GM21390 (cell line): ENCODE measurements around the gene CPVL.

Experiments used
- ATAC-seq: cut with Tn5 transposase; IDR thresholded peaks from one replicate; pipeline ENCODE4 v1.9.1; 2021; ENCODE audit not compliant: unreplicated experiment

CPVL gene

DNA sequence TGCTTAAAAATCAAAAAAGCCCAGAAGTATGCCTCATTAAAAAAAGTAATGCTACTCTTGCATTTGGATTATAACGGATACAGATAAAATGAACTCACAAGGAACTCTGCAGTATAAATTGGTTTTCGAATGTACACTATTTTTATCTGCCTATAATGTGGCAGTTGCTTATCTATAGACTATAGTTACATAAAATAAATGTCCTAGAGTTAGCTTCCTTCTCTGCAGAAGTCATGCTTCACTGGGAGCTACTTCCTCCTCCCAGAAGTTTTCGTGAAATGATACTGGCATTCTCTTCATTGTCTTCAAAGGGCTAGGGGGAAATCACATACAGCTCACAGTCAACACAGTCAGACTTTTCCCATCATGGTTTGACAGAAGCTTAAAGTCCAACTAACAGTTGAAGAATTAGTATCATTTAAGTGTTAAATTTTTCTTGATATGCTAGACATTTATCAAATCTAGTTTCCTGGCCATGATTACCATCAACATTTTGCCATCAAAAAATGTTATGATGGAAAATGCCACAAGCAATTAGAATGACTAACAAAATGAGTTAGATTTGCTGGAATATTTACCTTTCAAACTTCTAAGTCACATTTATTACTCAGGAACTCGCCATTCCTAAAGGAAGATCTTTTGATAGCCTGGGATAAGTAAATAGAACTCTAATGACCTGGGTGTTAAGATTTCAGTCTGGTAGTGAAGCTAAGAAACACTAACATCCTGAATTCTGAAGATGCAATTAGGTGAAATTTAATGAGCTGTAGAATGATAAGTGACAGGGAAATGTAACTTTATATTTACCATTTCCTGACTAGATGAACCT lies 100.9 kb downstream of the CPVL start:
- ATAC-seq, result no peak

DNA sequence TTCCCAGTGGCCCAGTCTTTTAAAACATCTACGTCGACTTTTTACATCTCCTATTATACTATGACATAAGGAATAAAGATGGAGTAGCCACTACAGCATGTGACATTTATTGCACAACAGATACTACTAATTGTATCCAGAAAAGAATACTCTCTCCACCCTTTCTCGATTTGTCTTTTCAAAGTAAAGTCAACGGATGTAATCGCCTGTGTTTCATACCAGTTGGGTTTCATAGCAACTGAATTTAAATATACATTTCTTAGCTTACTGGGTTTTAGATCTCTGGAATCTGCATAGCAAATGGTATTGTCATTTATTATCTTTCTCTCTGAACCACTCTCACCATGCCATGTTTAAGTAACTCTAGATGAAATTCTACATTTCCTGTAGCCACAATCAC lies 101.8 kb downstream of the CPVL start:
- ATAC-seq, result no peak

DNA sequence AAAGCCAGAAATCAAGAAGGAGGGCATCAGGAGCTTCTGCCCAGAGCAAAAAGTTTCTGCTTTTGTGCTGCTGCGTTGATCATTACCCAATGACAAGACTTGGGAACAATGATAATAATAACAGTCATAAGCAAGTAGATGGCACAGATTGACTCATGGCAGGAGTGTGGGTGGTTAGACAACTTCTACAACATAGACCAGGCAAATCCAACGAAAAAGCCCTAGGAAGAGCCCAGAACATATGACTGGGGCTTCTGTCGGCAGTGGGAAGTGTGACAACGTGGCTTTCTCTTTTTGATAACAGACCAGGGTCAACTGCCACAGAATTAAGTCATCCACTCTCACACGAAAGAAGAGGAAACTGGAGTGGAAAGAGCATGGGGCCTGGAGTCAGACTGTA lies 102.8 kb downstream of the CPVL start:
- no peak for ATAC-seq

DNA sequence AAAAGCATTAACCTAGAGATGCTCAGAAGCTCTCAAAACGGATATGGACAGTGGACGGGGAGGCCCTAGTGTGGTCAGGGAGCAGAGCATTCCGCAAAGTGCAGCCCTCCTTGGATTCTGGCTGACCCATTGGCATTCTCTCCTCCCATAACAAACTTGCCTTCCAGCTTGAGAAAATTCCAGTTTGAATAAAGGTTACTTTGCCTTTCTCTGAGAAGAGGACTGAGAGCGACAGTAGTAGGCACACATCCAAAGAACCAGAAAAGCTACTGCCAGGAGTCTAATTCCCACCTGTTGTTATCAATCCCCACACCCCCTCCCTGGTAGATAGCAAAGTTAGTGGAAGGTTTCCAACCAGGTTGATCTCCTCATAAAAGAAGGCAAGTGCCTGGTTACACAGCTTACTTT lies 103.5 kb downstream of the CPVL start:
- ATAC-seq, result no peak

DNA sequence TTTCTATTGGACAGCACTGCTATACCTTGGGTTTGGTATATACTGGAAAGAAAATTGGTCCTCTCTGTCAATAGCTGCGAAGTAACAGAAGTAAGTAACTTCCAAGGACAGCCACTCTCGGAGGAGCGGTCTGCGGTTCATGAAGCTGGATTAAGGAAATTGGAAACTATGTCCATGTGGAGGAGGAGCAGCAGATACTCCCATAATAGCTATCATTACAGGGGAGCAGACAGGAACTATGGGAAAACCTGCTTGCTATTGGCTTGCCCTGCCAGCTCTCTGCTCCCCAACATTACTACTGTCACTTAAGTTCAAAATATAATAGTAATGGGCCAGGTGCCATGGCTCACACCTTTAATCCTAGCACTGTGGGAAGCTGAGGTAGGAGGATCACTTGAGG lies 104.3 kb downstream of the CPVL start:
- ATAC-seq, result no peak

DNA sequence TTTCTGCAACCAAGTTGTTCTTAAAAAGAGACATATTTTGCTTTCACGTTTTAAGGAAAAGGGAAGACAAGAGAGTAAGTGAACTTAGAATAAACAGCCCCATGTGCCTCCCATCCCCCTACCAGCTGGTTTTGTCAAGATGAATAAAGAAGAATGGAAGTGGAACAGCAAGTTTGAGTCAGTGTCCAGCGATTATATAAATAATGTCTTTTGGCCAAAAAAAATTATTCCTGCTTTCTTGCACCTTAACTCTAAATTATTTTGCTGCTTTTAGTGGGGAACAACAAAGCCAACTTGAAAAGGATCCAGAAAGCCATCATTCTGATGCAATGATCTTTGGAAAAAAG lies 105.8 kb downstream of the CPVL start:
- ATAC-seq, result no peak

DNA sequence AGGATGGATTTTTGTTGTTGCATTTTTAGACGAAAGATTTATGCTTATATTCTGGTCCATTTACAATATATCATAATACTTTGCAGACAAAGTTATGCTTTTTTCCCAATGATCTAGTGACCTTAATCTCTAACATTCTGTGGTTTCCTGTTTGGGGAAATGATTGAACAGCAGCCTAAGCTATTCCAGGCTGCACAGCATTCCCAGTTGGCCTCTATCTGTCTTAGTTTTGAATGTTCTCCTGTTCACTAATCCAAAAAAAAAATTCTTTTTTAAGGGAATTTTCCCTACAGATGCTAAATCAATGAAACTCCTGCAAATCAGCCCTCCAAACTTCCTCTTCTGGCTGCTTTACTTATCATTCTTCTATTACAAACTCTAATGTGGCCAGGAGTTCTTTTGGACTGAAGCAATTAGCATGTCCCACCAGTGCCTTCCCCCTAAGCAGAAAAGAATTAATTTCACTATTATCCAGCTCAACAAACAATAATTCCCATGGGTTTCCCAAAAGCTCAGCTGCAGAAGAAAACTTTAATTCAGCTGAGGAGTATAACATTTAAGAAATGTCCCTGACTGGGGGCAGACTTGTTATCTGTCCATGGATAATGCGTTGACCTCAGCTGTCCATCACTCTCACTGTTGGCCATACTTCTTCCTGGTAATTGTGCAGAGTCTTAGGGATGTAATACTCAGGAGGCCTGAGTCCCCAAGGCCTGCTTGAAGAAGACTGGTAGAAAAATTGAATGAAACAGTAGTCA lies 106.3 kb downstream of the CPVL start:
- ATAC-seq, result no peak

DNA sequence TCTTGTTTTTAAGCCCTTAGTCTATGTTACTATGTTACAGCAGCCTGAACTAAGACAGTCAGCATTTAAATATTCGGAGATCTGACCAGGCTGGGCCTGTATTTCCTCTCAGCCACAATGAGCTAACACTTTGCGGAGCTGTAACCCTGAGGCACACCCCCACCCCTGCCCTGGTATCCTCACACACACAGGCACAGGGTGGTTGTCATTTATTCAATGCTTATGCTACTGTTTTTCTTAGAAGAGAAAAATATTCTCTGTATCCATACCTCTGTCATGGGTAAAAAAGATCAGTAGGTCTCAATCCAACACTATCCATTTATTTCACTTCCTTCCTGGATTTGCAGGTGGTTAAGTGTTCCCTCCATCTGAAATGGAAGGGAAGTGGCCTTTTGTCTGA lies 107.9 kb downstream of the CPVL start:
- ATAC-seq, result no peak

DNA sequence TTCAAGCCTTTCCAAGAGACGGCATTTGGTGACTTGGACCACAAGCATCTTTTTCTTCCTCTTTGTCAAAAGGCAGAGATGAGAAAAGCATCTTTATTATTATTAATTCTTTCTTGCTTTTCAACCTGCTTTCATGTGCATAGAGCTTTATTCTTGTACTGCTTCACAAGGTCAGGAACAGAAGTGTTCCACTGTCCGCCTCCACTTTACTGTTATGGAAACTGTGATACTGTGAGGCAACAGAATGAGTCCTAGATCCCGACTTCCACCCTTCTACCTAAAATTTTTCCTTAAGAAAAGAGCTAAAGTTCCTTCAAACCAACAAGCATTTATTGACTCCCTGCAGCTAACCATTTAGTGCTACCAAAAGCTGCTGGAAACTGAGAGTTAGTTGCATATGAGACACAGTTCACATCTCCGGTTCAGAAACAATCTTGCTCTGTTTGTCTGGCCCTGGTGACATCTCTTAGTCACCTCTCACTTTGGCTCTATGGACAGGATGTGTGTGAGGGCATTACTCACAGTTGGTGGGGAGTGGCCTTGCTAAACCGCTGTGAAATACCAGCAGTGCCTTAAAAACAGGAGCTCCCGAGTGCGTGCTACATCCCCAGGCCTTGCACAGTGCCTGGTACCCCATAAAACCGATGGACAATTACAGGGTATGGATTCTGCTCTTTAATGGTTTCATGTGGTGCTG lies 111.1 kb downstream of the CPVL start:
- no peak for ATAC-seq

DNA sequence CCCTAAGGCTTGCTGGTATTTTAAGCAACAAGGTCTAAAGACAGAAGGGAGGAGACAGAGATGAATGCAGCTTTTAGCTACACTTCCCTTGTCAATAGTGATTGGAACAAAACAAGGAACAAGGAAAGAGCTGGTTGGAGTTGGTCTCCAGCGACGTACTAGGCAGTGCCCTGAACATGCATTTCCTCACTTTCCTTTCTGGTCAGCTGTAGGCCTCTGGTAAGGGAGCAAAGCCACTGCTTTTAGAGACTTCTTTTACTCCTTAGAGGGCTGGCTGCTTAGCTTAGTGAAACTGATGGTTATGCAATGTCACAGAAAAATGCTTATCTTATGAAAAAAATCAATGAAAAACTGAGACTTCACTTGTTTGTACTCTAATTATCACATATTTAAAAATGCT lies 112.8 kb downstream of the CPVL start:
- no peak for ATAC-seq

DNA sequence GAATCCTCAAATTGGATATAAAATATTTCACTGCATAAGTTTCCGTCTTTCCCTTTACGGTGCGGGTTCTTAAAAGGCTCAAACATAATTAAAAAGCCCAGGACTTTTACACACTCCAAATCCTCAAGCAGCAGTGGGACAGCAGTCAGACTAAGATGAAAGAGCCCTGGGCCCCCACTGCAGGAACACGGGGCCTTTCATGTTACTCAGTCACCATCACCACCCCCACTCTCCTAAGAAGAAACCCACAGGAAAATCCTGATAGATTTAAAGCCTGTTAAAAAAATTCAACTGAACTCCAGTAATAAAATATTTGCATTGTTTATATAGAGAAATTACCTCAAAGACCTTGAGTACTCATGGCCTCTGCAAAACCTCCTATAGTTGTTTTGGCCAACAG lies 114.2 kb downstream of the CPVL start:
- no peak for ATAC-seq

DNA sequence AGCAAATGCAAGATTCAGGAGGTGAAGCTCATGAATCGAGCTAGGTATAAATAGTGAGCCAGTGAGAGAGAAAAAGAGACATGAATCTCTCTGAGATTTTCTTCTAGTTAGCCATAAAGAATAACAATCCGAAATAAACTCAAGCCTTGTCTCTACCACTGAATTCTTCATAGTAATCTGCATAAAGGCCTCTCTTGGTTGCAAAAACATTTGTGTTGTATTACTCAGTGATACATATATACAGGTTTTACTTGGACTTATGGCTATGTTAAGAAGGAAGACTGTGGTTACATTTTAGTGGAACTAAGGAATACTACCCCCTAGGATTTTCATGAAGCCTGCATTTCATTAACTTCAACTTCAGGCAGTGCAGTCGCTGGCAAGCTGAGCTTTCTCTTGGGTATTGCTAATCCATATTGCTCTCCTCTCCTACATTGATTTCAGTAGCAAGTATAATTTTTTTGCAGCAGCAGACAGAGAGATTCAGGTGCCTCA lies 115.5 kb downstream of the CPVL start:
- no peak for ATAC-seq

DNA sequence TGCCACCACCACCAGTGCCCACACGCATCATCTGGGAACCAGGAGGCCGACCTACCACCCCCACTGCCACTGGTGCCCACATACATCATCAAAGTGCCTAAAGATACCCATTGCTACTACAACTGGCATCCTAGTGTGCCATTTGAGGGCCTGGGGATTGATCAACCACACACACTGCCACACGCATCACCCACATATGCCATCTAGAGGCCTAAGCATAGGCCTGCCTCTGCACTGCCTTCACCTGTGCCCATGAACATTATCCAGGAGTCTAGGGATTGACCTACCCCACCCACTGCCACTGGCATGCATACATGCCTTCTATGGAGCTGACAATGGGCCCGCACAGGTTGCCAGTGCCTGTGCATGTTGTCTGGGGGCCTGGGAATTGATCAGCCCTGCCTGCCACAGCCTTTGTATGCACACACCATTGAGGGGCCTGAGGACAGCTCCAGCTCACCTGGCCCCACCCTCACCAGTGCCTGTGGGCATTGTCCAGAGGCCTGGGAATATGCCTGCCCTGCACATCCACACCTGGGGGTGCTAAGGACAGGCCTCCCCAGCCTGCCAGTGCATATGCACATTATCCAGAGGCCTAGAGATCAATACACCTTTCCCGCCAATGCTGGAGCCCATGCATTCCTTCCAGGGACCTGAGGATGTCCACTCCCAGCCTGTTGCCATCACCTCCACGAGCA lies 123.9 kb downstream of the CPVL start:
- no peak for ATAC-seq

DNA sequence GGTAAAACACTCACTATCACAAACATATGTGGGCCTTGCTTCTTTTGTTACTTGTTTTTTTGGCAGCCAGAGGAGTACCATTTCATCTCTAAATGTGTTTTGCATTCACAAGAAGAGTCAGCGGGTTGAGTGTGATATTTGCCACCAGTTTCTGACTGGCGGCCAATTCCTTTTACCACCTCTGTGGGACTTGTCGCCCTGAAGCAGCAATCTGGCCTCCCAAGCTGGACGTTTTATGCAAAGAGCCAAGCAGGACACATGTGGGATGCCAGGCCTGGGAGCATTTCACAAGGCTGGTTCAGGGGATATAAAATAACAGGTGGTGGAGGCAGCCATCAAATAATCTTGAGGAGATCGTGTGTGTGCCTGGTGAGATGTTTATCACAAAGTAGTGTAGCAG lies 126.4 kb downstream of the CPVL start:
- ATAC-seq, result no peak

DNA sequence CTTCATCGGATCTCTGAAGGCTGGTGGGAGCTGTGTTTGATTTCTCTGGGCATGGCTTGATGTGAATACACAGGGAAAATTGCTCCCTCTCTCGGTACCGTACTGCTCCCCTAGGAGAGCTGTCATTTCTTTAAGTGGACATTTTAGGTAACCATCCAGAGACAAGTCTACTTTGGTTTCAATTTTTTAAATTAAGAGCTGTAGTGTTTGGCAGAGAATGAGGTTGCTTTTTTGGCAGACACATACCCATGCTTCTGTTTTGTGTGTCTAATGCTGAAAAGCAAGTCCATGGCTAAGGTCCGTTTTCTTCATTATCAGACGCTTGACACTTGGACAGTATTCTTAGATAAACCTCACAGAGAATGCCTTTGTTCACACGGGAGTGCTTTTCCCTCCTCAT lies 127.0 kb downstream of the CPVL start:
- no peak for ATAC-seq

DNA sequence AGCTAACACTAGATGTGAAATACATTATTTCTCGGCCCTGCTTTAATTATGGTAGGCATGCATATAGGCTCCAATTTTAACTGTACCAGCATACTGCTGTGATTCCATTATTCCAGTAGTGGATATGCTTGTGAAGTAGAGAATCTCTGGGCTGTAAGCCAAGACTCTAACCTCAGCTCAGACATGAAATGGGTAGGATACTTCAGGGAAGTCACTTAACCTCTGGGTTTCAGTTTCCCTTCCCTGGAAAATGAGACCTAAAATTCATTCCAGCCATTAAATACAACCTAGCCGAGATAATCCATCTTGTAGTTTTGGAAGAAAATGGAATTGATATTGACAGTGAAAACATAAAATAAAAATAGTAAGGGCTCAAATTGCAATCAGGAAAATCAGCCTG lies 128.6 kb downstream of the CPVL start:
- no peak for ATAC-seq

DNA sequence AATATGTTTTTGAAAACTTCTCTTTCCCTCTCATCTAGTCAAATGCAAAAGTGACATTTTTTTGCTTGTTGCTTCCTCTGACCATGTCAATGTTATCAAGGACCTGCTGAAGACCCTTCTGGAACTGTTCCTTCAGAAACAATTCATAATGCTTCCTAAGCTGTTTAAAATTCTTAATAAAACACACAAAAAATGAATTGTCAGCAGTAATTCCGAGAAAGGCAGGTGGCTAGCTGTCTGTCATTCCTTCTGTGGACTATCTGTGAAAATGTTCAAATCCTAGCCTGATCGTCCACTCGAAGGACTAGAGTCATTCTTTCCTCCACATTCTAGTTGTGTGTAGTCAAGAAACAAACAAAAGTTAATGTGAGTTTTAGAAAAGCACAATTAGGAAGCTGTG lies 131.6 kb downstream of the CPVL start:
- ATAC-seq, result no peak

DNA sequence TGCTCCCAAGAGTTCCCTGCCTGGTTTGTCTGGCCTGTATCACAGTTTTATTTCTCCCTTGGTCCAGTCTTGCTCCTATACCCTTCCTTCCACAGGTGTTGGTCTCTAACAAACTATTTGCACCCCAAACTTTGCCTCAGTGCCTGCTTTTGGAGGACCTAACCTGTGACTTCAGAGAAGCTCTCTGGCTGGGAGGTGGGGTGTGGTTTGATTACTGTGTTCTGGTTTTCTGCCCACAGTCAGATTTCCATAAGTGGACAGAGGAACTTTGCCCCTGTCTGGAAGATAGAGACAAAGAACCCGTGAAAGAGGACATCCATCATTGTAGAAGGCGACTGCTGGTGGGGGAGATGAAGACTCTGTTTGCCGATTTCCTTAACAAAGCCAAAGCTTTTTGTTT lies 132.4 kb downstream of the CPVL start:
- no peak for ATAC-seq

DNA sequence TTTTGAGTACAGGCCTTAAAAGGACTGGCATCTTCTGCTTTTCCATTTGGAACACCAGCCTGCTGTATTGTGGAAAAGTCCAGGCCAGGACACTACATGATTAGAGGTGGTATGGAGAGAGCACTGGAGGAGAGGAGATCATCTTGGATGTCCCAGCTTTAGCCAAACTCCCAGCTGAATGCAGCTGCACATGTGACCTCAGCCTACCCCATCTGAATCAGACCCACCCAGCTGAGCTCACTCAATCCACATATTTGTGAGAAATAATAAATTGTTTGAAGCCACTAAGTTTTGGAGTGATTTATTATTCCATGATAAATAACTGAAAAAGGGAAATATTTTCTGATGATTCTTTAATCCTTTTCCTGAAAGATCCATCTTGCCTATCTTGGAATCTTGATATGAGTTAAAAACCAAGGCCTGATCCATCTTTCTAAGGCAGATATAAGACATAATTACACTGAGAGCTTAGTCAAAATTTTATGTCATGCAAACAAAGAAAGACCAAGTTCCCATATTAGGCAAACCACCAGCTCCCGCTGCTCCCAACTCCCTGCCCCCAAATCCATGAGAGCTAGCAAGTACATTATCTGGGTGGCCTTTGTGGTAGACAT lies 133.1 kb downstream of the CPVL start:
- ATAC-seq, result no peak

DNA sequence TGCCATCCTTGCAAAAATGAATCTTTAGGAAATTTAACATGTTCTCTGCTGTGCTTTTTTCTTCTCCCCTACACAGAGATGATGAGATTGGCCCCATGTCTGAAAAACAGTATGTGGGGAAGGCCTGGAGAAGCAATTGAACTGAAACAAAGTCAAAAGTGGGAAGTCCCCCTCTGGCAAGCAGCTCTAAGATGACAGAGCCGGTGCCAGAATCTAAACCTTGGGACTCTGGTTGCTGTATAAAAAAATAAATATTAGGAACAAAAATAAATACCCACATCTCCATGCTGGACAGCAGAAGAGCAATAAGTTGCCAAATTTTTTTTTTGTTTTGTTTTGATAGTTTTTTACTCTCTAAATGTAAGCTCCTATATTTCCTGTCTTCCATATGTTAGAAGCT lies 136.4 kb downstream of the CPVL start:
- no peak for ATAC-seq

DNA sequence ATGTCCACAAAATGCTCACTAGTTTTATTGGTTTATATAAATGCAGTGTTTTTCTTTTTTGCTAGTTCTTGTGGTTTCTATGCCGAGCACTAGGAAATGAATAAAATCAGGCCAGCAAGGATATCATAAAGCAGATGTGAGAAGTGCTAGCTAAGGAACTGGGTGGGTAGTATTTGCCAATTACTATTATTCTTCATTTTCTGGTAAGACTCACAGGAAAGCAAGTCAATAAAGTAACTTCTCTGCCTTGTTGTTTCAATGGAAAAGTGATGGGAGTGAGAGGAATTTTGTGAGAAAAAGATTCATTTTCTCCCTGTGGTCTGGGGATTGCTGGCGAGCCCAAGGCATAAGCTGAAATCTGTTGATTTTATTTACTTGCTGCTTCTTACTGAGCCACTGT lies 137.7 kb downstream of the CPVL start:
- ATAC-seq, result no peak
